MM.1S (cell line): ENCODE measurements around the gene ADD2.

Source experiments
- EZH2 ChIP-seq: fragments of 300-600 bp; sonication (generic); optimal IDR thresholded peaks from 2 replicates; pipeline ENCODE3; 2017; ENCODE audit warnings: low read depth, mild to moderate bottlenecking, antibody characterized with exemption, low read length, mixed read lengths
- TF ChIP-seq, protein P1 (sequence below): fragments of 300-600 bp; sonication (generic); IDR thresholded peaks from 2 replicates; pipeline ENCODE4 v1.5.1; 2016; ENCODE audit warnings: antibody characterized with exemption, low read length, mixed read lengths

DNA sequence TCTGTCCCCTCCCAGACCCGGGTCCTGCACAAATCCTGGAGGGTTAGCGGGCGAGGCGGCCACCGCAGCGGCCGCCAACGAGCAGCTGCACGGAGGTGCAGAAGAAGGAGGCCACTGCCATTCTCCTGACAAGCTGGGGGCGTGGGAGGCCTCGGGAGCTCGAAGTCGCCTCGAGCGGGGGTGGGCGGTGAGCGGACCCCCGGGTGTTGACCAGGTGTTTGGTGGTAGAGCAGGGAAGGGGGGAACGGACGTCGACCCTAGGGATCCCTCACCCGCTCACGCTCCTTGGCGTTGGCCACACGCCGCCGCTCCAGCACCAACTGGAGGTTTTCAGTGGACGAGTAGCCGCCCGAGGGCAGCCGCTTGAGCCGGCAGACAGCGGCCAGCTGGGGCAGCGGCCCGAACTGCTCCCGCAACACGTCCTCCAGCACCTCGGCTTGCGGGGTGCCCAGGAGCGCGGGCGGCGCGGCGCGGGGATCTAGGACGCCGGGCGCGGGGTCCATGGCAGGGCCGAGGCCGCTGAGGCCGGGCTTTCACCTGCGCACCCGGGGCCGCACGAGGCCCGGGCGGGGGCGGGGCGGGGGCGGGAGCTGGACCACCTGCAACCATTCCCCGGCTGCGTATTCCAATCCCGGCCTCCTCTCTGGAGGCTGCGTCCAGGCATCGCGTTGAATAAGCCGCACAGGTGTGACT is 22.3 kb upstream of the ADD2 start, which contains the start of gene FIGLA:
- TF ChIP-seq, protein P1, sequence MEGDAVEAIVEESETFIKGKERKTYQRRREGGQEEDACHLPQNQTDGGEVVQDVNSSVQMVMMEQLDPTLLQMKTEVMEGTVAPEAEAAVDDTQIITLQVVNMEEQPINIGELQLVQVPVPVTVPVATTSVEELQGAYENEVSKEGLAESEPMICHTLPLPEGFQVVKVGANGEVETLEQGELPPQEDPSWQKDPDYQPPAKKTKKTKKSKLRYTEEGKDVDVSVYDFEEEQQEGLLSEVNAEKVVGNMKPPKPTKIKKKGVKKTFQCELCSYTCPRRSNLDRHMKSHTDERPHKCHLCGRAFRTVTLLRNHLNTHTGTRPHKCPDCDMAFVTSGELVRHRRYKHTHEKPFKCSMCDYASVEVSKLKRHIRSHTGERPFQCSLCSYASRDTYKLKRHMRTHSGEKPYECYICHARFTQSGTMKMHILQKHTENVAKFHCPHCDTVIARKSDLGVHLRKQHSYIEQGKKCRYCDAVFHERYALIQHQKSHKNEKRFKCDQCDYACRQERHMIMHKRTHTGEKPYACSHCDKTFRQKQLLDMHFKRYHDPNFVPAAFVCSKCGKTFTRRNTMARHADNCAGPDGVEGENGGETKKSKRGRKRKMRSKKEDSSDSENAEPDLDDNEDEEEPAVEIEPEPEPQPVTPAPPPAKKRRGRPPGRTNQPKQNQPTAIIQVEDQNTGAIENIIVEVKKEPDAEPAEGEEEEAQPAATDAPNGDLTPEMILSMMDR: no peak
- no peak for TF ChIP-seq EZH2
